NCI-H748 (cell line): Measurements from ENCODE around the gene PCNX3.

Experiments used
- DNase-seq: peaks from one replicate; lab custom pipeline; 2025; ENCODE audit not compliant: unreplicated experiment; lab: John Stamatoyannopoulos, UW

The PCNX3 gene

DNA sequence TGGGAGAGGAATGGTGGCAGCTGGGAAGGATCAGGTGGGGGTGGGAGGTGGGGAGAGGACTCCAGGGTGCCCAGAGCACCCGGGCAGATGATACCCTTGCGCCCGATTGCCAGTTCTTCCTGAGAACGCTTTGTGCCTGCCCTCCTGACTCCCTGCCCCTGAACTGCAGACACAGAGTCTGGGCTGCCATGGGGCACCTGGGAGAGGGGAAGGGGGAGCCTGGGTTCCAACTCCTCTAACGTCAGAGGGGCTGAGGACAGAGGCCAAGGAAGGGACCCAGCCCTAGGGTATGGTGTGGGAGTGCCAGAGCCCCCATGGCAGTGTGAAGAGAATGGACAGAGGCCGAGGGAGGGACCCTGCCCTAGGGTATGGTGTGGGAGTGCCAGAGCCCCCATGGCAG, 19.1 kb upstream of the PCNX3 start:
- DNase-seq: no peak

DNA sequence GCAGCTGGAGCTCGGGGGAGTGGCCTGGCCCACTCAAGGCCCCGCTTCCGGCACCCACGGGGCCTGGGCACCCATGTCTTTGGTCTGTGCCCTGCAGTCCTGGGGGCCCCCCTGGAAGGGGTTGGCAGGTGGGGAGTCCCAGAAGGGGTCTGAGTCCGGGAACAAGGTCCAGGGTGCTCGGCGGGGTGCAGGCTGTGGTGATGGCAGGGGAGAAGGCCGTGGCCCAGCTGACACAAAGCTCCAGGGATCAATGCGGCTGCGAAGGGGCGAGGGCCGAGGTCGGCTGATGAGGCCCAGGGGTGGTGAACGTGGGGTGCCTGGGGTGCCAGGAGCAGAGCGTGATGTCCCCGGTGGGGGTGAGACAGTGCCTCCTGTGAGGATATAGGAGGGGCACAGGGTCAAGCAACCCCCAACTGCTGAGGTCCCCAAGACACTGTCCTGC, 17.3 kb upstream of the PCNX3 start:
- no peak for DNase-seq

DNA sequence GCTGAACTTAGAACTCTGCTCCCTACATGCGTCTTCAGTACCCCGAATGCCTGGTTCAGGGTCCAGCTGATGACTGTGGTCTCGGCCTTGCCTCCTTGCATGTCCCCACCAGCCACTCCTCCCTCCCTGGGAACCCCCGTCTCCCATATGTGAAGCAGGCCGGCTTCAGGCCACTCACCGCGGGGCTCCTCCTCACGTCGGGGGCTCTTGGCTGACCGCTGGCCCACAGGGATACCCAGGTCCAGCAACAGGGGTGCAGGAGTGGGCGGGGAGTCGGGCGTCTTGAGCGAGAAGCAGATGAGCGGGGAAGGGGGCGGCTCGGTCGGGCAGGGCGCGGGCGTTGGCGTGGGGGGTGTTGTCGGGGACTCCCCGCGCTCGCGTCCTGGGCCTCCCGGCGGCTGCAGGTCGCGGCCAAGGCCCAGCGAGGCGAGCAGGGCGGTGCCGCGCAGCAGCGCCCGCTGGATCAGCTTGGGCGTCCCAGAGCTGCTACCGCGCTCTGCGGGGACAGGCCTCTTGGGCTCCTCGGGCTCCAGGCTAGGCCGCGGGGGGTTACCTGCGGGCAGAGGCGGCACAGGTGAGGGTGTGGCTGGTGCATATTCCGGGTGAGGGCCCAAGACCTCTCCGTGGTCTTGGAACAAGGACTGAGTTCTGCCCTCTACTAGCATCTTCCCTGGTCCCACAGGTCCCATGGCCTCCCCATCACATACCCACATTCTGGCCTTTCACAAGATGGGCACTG, 16.2 kb upstream of the PCNX3 start:
- DNase-seq: no peak

DNA sequence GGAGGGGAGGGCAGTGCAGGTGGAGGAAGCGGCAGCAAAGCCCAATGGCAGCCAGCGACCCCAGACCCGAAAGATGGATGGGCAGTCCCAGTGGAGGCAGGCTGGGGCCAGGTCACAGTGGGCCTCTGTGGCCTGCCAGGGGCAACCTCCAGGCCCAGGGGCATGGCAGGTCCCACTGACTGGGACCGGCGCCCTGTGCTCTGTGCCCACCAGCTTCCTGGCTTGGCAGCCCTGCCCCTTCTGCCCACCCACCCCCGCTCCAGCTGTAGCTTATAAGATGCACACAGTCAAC, 15.7 kb upstream of the PCNX3 start:
- no peak for DNase-seq

DNA sequence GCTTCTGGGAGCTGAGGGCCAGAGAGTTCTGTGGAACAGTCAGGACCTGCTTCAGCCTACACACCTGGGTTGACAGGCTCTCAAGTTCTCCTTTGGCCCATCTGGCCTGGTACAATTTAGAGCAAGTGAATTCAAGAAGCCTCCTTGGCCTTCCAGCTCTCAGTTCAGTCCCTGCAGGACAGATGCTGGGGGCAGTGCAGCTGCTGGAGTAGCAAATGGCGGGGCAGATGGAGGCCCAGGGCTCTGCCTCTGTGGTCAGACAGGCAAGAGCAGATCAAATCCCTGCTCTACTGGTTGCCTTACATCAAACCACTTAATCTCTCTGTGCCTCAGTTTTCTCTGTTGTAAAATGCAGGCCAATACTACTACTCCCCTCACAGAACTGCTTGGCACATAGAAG, 11.3 kb upstream of the PCNX3 start:
- DNase-seq: no peak

DNA sequence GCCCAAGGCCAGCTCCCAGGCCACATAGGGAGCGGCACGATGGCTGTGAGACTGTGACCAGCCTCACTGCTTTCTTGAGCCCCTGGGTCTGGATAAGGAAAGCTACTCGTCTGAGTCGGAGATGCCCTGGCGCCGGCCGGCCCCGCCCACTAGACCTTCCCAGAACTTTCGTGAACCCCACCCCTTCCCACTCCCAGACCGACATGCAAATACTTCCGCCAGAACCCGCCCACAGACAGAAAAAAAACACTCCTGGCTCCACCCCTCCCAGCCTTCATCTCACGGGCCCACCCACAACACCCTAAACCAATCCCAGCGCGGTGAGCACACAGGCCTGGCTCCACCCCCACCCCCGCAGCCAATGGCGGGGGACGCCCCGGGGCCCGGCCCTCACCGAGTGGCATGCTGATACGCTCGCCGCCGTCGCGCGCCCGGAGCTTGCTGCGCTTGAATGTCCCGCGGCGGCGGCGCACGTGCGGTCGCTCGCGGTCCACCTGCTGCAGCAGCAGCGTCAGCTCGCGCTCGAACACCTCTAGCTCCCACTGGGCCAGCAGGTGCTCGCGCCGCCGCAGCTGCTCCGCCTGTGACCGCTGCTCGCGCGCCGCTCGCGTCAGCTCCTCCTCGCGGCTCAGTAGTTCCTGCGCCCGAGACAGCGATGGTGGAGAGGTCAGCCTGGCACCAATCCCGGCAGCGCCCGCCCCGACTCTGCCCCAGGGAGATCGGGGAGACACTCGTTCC, 8.5 kb upstream of the PCNX3 start:
- DNase-seq: peak; percentile 86

DNA sequence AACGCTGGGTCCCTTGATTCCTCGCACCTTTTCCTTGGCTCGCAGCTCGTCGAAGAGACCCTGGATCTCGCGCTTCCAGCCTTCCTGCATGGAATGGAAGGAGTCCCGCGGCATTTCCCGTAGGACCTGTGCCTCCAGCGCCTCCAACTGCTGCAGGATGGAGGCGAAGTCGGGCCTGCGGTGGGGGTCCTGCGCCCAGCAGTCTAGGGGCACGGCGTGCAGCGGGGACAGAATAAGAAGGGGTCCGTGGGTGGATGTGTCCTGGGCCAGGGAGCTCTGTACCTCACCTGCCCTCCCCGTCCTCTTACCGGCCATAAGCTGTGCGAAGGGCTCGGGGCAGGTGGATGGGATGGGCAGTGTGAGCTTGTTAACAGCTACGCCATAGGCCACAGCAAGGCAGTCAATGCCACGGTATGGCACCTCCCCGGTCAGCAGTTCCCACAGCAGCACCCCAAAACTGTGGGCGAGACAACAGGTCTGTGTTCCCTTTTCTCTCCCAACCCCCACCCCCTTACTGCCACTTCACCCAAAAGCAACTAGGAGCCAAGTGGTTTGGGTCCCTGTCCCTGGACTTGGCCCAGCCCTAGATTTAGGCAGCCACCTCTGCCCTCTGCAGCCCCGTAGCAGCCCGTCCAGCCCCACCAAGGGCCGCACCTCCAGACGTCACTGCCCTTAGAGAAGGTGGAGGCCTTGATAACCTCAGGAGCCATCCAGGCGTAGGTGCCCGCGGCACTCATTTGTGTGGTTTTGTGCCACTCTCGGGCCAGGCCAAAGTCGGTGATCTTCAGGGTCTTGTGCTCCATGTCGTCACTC, 7.8 kb upstream of the PCNX3 start:
- no peak for DNase-seq

DNA sequence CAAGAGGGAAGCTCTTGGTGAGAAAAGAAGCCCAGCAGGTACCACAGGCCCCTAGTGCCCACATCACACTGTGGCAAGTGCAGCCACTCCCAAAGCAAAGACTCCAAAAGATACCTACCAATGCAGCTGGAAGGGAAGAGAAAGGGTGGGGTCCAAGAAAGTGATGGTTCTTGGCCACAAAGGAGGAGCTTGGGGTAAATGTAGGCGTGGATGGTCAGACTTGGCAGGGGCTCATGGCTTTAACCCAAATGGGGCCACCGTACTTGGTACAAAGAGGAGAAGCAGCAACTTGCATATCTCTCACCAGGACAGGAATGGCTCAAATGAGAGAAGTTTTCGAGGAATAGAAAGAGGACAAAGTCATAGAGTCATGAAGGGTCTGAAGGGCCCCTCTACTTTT, 6.3 kb upstream of the PCNX3 start:
- no peak for DNase-seq

DNA sequence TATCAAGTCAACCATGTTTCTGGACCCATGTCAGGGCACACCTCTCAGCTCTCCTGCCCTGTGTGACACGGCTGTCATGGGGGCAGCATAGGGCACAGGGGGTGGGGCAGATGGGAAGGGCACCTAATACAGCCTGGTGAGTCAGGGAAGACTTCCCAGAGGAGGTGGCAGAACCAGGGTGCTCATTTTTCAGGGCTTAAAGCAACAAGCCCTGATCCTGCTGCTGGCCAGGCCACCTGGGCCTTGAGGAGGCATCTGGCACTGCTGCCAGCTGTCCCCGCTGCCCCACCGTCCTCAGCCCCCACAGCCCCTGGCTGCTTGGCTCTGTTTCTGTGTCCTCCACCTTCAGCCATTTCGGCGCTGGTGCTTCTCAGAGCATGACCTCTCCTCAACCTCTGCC, 5.9 kb upstream of the PCNX3 start:
- no peak for DNase-seq

DNA sequence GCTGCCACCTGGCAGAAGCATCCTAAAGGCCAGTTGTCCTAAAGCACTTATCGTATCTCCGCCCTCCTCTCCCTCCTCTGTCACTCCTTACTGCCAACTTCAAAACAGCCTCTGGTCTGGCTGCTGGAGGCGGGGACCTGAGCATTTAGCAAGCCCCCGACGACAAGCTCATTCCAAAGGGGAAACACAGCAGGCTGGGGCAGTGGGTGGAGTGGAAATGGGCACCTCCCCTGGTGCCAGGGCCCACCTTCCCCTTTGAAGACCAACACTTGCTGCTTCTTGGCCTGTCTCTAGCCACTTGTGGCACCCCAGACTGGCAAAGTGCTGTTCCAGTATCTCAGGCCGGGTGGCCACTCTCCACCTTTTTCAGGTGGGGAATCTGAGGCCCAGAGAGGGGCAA, 5.2 kb upstream of the PCNX3 start:
- no peak for DNase-seq

DNA sequence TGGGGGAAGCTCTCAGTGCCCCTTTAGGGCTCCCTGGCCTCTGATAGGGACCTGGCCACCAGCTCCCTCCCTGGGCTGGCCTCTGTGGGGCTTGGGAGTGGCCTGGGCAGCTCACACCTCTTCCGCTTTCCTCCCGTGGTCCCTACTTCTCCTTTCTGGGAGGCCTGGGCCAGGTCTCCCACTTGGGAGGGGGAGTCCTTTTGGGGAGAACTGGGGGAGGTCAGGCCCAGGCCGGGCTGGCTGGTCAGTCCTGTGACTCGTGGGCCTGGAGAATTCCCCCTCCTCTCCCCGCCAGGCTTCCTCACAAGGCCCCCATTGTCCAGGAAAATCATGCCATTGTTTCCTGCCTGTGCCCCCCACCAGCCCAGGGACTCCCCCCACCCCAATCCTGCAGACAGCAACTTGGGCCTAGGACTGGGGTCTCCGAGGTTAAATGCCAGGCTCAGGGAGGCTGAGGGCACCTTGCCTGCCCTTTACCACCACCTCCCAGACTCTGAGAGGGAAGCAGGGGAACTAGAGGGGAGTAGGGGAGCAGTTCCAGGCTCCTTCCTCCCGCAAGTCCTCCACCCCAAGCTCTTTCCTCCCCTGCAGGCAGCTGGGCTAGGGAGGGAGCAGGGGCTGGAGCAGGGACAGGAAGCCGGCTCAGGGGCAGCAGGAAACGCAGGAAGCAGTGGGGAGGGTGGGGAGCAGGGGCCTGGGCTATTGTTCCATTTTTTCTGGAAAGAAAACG, 4.4 kb upstream of the PCNX3 start:
- no peak for DNase-seq

DNA sequence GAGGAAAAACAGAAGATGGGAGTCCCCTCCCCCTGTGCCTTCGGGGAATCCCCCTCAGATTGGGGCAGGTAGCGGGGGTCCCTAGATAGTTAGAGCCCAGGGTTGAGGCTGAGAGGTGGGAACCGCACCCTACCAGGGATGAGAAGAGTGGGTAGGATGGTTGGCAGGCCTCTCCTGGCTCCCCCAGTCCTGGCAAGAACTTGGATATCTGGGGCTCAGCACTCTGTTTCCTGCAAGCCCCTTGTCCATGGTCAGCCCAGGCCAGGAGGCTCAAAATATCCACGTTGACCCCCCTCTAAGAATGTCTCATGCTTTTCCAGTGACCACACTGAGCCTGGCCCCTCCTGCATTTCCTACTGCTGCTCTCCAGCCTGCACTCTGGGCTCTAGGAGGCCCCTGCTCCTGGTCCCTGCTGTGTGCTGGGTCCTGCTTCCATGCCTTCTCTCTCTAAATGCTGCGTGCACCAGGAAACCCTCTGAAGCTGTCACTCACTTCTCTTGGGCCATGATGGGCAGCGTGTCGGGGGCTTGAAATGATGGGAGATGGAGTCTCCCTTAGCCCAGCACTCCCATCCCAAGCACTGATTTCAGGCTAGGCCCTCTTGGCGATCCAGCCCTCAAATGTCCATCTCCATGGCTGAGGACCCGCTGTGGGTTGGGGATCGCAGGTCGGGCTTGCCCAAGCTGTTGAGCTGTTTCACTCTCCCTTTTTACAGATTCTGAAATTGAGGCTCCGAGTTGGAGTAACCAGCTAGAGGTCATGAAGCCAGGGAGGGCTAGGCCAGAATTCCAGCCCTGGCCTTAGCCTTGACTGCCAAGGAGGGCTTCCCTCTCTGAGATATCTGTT, 3.6 kb upstream of the PCNX3 start:
- DNase-seq: no peak

DNA sequence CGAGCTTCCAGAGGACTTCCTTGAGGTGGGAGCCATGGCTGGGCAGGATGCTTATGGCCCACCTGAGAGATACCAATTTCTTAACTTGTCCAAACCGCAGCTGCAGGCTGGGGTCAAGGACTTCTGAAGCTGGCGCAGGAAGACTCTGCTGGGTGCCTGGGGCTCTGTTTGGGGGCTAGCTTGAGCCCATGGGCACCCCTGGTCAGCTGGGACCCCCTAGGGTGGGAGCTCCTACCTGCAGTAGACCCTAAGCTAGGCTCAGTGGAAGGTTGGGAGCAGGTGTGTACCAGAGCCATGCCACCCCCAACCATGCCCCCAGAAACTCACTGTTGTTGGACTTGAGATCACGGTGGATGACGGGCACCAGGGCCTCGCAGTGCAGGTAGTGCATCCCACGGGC, 2.9 kb upstream of the PCNX3 start:
- no peak for DNase-seq

DNA sequence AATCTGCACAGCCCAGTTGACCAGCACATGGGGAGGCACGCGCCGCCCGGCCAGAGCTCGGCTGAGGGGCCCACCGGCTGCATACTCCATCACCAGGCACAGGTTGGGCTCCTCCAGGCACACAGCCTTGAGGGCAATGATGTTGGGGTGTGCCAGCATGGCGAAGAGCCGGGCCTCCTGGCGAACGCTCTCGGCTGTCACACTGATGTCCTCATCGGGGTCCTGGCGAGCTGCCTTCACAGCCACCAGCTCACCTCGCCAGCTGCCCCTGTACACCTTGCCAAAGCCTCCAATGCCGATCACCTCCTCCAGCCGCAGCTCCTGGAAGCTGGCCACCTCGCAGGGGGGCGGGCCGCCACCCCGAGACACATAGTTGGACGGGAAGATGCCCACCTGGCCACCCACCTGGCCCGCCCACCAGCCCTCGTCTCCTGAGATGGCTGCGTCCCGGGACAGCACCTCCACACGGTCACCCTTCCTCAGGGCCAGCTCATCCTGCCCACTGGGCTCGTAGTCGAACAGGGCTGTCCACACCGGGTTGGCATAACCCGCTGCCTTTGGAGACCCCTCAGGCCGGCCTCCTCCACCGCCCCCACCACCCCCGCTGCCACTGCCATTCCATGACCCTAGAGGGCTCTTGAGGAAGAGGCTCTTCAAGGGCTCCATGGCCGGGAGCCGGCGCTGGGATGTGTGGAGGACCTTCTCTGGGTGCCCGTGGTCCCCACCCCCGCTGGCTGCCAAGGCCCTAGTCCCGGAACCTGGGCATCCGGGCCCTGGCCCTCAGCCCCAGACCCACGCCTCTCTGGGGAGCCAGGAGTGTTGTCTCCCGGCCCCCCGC, 2.3 kb upstream of the PCNX3 start:
- no peak for DNase-seq

DNA sequence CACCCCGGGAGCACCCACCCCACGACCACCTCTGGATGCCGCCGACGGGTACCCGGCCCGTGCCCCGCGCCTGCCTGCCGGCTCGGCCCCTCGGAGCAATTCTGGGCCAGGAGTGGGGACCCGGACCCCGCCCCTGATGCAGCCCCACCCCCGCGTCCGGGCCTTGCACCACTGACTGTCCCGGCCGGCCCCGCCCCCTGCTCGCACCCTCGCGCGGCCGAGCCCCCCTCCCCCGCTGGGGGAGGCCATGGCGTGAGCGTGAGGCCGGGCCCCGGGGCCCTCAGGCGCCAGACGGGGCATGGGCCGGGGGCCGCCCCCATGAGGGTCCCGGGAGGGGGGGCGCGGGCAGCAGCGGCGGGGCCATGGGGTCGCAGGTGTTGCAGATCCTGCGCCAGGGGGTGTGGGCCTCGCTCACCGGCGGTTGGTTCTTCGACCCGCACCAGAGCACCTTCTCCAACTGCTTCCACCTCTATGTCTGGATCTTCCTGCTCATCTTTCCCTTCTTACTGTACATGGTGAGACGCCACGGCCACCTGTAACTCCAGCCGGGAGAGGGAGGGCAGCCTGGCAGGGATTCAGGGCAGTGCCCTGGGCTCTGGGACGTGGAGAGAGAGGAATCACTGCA, 486 bp downstream of the PCNX3 start:
- peak; percentile 54 for DNase-seq

DNA sequence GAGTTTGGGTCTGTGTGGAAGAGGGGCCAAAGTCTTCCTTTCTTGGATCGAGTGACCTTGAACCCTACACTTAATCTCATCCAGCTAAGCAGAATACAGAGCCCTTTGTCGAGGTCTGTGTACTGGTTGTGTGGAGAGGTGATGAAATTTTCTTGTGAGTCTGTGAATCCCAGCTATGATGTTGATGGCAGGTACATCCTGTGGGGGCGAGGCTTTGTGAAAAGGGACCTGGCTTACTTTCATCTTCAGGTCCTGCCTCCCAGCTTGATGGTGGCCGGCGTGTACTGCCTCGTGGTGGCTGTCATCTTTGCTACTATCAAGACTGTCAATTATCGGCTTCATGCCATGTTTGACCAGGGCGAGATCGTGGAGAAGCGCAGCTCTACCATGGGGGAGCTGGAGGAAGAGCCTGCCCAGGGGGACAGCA, 1.0 kb downstream of the PCNX3 start:
- no peak for DNase-seq

DNA sequence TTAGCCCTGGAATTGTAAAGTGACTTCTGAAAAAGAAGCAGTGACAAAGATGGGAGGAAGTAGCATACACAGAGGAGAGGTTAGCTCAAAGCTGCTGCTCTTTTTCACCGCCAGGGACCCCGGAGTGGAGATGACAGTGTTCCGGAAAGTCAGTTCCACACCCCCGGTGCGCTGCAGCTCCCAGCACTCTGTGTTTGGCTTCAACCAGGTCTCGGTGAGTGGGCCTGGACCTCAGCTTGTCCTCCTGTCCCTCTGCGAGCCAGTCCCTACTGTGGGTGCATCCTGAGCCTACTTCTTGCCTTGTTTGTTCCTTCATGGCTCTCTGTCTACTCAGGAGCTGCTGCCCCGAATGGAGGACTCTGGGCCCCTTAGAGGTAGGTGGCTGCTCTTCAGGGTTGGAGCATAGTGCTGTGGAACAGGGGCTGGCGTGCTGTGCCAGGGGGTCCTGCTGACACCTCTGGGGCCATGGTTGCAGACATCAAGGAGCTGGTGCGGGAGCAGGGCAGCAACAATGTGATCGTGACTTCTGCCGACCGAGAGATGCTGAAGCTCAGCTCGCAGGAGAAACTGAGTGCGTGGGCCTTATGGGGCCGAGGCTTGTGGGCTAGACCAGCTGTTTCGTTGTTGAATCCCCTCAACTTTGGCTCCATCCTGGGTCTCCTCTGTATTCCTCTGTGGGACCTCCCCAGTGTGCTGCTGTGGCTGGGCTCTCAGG, 1.7 kb downstream of the PCNX3 start:
- DNase-seq: no peak

DNA sequence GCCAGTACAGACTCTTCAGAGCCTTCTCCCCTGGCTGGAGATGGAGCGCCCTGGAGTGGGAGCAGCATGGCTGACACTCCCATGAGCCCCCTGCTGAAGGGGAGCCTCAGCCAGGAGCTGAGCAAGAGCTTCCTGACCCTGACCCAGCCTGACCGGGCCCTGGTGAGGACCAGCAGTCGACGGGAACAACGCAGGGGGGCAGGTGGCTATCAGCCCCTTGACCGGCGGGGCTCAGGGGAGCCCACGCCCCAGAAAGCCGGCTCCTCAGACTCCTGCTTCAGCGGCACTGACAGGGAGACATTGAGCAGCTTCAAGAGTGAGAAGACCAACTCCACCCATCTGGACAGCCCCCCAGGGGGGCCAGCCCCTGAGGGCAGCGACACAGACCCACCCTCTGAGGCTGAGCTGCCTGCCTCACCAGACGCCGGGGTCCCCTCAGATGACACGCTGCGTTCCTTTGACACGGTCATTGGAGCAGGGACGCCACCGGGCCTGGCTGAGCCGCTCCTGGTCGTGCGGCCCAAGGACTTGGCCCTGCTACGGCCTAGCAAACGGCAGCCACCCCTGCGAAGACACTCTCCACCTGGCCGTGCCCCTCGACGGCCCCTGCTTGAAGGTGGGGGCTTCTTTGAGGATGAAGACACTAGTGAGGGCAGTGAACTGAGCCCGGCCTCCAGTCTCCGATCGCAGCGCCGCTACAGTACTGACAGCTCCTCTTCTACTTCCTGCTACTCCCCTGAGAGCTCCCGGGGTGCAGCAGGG, 2.6 kb downstream of the PCNX3 start:
- DNase-seq: no peak
